MM.1S (cell line): ENCODE results near the gene FHIT.

Source experiments
- CTCF ChIP-seq: fragments of 300-600 bp; sonication (generic); IDR thresholded peaks from 2 replicates; pipeline ENCODE4 v1.5.1; 2016; ENCODE audit warnings: antibody characterized with exemption, low read length, mixed read lengths
- EZH2 ChIP-seq: fragments of 300-600 bp; sonication (generic); optimal IDR thresholded peaks from 2 replicates; pipeline ENCODE3; 2017; ENCODE audit warnings: low read depth, mild to moderate bottlenecking, antibody characterized with exemption, low read length, mixed read lengths
- EZH2phosphoT487 ChIP-seq: fragments of 300-600 bp; sonication (generic); IDR thresholded peaks from 2 replicates; pipeline ENCODE4 v1.6.1; 2018; ENCODE audit warnings: antibody characterized with exemption, low read length

- TF ChIP-seq CTCF, result no peak
- TF ChIP-seq EZH2phosphoT487, result no peak
- TF ChIP-seq EZH2, result no peak
Observed at GRCh38 chr3:60504827-60505457, 746.3 kb downstream of the FHIT start.
